Body of pancreas (tissue), 4 donors: Measurements from ENCODE around the gene KRTAP10-1.

ENCODE experiments used
- POLR2A ChIP-seq, 3 donors: fragments of 450-650 bp; IDR thresholded peaks; one replicate each; pipeline ENCODE4 v1.6.1; 2016; ENCODE audit warnings: antibody characterized with exemption in 3 of 3, mild to moderate bottlenecking in 2 of 3
- TF ChIP-seq, protein P1 (sequence below), 7 experiments: fragments of 450-650 bp in 4 of 7; fragments of 200-600 bp in 3 of 7; sonication (generic) in 3 of 7; IDR thresholded peaks; one replicate each; pipeline ENCODE4 v1.5.1; 2016 to 2019; ENCODE audit warnings: antibody characterized with exemption in 7 of 7

DNA sequence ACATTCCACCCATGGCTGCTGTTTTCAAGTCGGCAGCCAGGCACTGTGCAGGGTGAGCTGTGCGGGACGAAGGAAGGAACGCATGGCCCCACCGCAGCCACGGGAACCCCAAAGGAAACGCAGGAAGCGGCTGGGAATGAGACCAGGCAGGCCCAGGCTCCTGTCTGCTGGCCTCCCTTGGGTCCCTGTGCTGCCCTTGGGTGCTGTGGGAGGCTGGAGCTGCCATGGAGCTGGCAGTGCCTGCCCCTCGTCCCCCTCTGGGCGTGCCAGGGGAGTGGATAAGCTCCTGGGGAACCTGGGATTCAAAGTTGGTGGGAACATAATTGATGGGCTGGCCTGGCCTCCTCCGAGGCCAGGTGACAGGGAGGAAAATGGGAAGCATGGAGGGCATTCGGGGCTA, 28.3 kb upstream of the KRTAP10-1 start:
- TF ChIP-seq, protein P1, sequence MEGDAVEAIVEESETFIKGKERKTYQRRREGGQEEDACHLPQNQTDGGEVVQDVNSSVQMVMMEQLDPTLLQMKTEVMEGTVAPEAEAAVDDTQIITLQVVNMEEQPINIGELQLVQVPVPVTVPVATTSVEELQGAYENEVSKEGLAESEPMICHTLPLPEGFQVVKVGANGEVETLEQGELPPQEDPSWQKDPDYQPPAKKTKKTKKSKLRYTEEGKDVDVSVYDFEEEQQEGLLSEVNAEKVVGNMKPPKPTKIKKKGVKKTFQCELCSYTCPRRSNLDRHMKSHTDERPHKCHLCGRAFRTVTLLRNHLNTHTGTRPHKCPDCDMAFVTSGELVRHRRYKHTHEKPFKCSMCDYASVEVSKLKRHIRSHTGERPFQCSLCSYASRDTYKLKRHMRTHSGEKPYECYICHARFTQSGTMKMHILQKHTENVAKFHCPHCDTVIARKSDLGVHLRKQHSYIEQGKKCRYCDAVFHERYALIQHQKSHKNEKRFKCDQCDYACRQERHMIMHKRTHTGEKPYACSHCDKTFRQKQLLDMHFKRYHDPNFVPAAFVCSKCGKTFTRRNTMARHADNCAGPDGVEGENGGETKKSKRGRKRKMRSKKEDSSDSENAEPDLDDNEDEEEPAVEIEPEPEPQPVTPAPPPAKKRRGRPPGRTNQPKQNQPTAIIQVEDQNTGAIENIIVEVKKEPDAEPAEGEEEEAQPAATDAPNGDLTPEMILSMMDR (IDR thresholded peaks at IDR 0.05) = no peak
- TF ChIP-seq POLR2A (IDR thresholded peaks at IDR 0.05) = no peak
